Measurements from ENCODE around the gene STARD9.

STARD9 gene

GRCh38 chr15:42621386-42621785 is 46.0 kb downstream of the STARD9 start:
- Mint-ChIP-seq H3K4me3 (no peak overlapping the region), H3K4me1 (no peaks in the 10 kb centered on the region), H3K27me3 (no peaks in the 10 kb centered on the region), H3K9me3 (no peaks in the 10 kb centered on the region), H3K27ac (ENCODE audit: low read depth) (no peak overlapping the region), H3K36me3 (ENCODE audit: insufficient read depth) (peaks cover 3% of the 10 kb centered on the region)
- no peak for ATAC-seq (replicated peaks; ENCODE audit: extremely low read depth, poor library complexity, severe bottlenecking)
- no peak for DNase-seq (ENCODE audit: low spot score in 2 of 2)

- Mint-ChIP-seq H3K27me3 (no peaks in the 10 kb centered on the region), H3K27ac (ENCODE audit: low read depth) (no peak overlapping the region)
Measured at GRCh38 chr15:42621996-42622925, 46.9 kb downstream of the STARD9 start.

GRCh38 chr15:42623951-42624350 is 48.5 kb downstream of the STARD9 start:
- H3K27ac Mint-ChIP-seq (ENCODE audit: low read depth), result no peak overlapping the region
- ATAC-seq (replicated peaks; ENCODE audit: extremely low read depth, poor library complexity, severe bottlenecking), result no peak
- H3K9me3 Mint-ChIP-seq, result no peaks in the 10 kb centered on the region
- H3K4me3 Mint-ChIP-seq, result no peak overlapping the region
- no peaks in the 10 kb centered on the region for H3K27me3 Mint-ChIP-seq
- no peaks in the 10 kb centered on the region for H3K4me1 Mint-ChIP-seq
- DNase-seq (ENCODE audit: low spot score in 2 of 2), result no peak
- peaks cover 2% of the 10 kb centered on the region for H3K36me3 Mint-ChIP-seq (ENCODE audit: insufficient read depth)

More at GRCh38 chr15:42621996-42622925, 46.9 kb downstream of the STARD9 start:
- Mint-ChIP-seq H3K4me1 (no peaks in the 10 kb centered on the region), H3K4me3 (no peak overlapping the region), H3K9me3 (no peaks in the 10 kb centered on the region), H3K36me3 (ENCODE audit: insufficient read depth) (peaks cover 4% of the 10 kb centered on the region)
- DNase-seq (ENCODE audit: low spot score in 2 of 2), result no peak
- no peak for ATAC-seq (replicated peaks; ENCODE audit: extremely low read depth, poor library complexity, severe bottlenecking)

- no peaks in the 10 kb centered on the region for H3K9me3 Mint-ChIP-seq
- ATAC-seq (replicated peaks; ENCODE audit: extremely low read depth, poor library complexity, severe bottlenecking) (no peak), DNase-seq (ENCODE audit: low spot score in 2 of 2) (no peak)
- no peaks in the 10 kb centered on the region for H3K27me3 Mint-ChIP-seq
- no peak overlapping the region for H3K4me3 Mint-ChIP-seq
- H3K27ac Mint-ChIP-seq (ENCODE audit: low read depth), result no peak overlapping the region
- H3K4me1 Mint-ChIP-seq, result no peaks in the 10 kb centered on the region
- peaks cover 3% of the 10 kb centered on the region for H3K36me3 Mint-ChIP-seq (ENCODE audit: insufficient read depth)
Measured at GRCh38 chr15:42627485-42627884, 52.1 kb downstream of the STARD9 start.

- Mint-ChIP-seq H3K9me3 (no peaks in the 10 kb centered on the region), H3K4me1 (no peaks in the 10 kb centered on the region), H3K4me3 (no peak overlapping the region), H3K27ac (ENCODE audit: low read depth) (no peak overlapping the region), H3K27me3 (no peaks in the 10 kb centered on the region), H3K36me3 (ENCODE audit: insufficient read depth) (peaks cover 3% of the 10 kb centered on the region)
- ATAC-seq (replicated peaks; ENCODE audit: extremely low read depth, poor library complexity, severe bottlenecking), result no peak
- DNase-seq (ENCODE audit: low spot score in 2 of 2), result no peak
Measured at GRCh38 chr15:42628761-42629160, 53.4 kb downstream of the STARD9 start.

GRCh38 chr15:42632105-42632675 is 56.8 kb downstream of the STARD9 start:
- no peak overlapping the region for H3K4me3 Mint-ChIP-seq
- DNase-seq (ENCODE audit: low spot score in 2 of 2) (no peak), ATAC-seq (replicated peaks; ENCODE audit: extremely low read depth, poor library complexity, severe bottlenecking) (no peak)
- no peaks in the 10 kb centered on the region for H3K27me3 Mint-ChIP-seq
- peak overlapping the region; percentile 35 for H3K27ac Mint-ChIP-seq (ENCODE audit: low read depth)
- H3K4me1 Mint-ChIP-seq, result no peaks in the 10 kb centered on the region
- peaks cover 5% of the 10 kb centered on the region for H3K36me3 Mint-ChIP-seq (ENCODE audit: insufficient read depth)
- no peaks in the 10 kb centered on the region for H3K9me3 Mint-ChIP-seq

GRCh38 chr15:42640109-42640508 is 64.7 kb downstream of the STARD9 start:
- H3K27ac Mint-ChIP-seq (ENCODE audit: low read depth), result no peak overlapping the region
- H3K36me3 Mint-ChIP-seq (ENCODE audit: insufficient read depth), result peaks cover 5% of the 10 kb centered on the region
- ATAC-seq (replicated peaks; ENCODE audit: extremely low read depth, poor library complexity, severe bottlenecking) (no peak), DNase-seq (ENCODE audit: low spot score in 2 of 2) (no peak)
- H3K4me3 Mint-ChIP-seq, result no peak overlapping the region
- H3K9me3 Mint-ChIP-seq, result no peaks in the 10 kb centered on the region
- H3K27me3 Mint-ChIP-seq, result no peaks in the 10 kb centered on the region
- H3K4me1 Mint-ChIP-seq, result no peaks in the 10 kb centered on the region

GRCh38 chr15:42650208-42651066 is 75.0 kb downstream of the STARD9 start:
- Mint-ChIP-seq H3K36me3 (ENCODE audit: insufficient read depth) (peaks cover 2% of the 10 kb centered on the region), H3K27ac (ENCODE audit: low read depth) (no peak overlapping the region), H3K4me1 (peaks cover 6% of the 10 kb centered on the region), H3K9me3 (no peaks in the 10 kb centered on the region), H3K27me3 (no peaks in the 10 kb centered on the region), H3K4me3 (no peak overlapping the region)
- peak; percentile 18 to 22 for DNase-seq (ENCODE audit: low spot score in 2 of 2)
- peak; percentile 75 for ATAC-seq (replicated peaks; ENCODE audit: extremely low read depth, poor library complexity, severe bottlenecking)

GRCh38 chr15:42665827-42666226 is 90.4 kb downstream of the STARD9 start:
- H3K27me3 Mint-ChIP-seq, result no peaks in the 10 kb centered on the region
- H3K4me3 Mint-ChIP-seq, result no peak overlapping the region
- H3K27ac Mint-ChIP-seq (ENCODE audit: low read depth), result no peak overlapping the region
- DNase-seq (ENCODE audit: low spot score in 2 of 2) (no peak), ATAC-seq (replicated peaks; ENCODE audit: extremely low read depth, poor library complexity, severe bottlenecking) (no peak)
- H3K4me1 Mint-ChIP-seq, result no peaks in the 10 kb centered on the region
- peaks cover 2% of the 10 kb centered on the region for H3K36me3 Mint-ChIP-seq (ENCODE audit: insufficient read depth)
- no peaks in the 10 kb centered on the region for H3K9me3 Mint-ChIP-seq

- Mint-ChIP-seq H3K27me3 (no peaks in the 10 kb centered on the region), H3K4me3 (no peak overlapping the region), H3K4me1 (no peaks in the 10 kb centered on the region), H3K9me3 (no peaks in the 10 kb centered on the region), H3K36me3 (ENCODE audit: insufficient read depth) (peaks cover 4% of the 10 kb centered on the region), H3K27ac (ENCODE audit: low read depth) (no peak overlapping the region)
- DNase-seq (ENCODE audit: low spot score in 2 of 2), result no peak
- no peak for ATAC-seq (replicated peaks; ENCODE audit: extremely low read depth, poor library complexity, severe bottlenecking)
Measured at GRCh38 chr15:42667855-42668254, 92.4 kb downstream of the STARD9 start.

- no peak overlapping the region for H3K4me3 Mint-ChIP-seq
- no peaks in the 10 kb centered on the region for H3K4me1 Mint-ChIP-seq
- H3K9me3 Mint-ChIP-seq, result no peaks in the 10 kb centered on the region
- peaks cover 7% of the 10 kb centered on the region for H3K36me3 Mint-ChIP-seq (ENCODE audit: insufficient read depth)
- no peak for DNase-seq (ENCODE audit: low spot score in 2 of 2)
- ATAC-seq (replicated peaks; ENCODE audit: extremely low read depth, poor library complexity, severe bottlenecking), result no peak
- H3K27me3 Mint-ChIP-seq, result no peaks in the 10 kb centered on the region
- H3K27ac Mint-ChIP-seq (ENCODE audit: low read depth), result no peak overlapping the region
Measured at GRCh38 chr15:42670451-42670850, 95.0 kb downstream of the STARD9 start.

GRCh38 chr15:42672444-42672843 is 97.0 kb downstream of the STARD9 start:
- H3K4me3 Mint-ChIP-seq, result no peak overlapping the region
- H3K36me3 Mint-ChIP-seq (ENCODE audit: insufficient read depth), result peaks cover 9% of the 10 kb centered on the region
- DNase-seq (ENCODE audit: low spot score in 2 of 2) (no peak), ATAC-seq (replicated peaks; ENCODE audit: extremely low read depth, poor library complexity, severe bottlenecking) (no peak)
- H3K4me1 Mint-ChIP-seq, result no peaks in the 10 kb centered on the region
- no peak overlapping the region for H3K27ac Mint-ChIP-seq (ENCODE audit: low read depth)
- no peaks in the 10 kb centered on the region for H3K27me3 Mint-ChIP-seq
- no peaks in the 10 kb centered on the region for H3K9me3 Mint-ChIP-seq

Data from central memory CD8-positive, alpha-beta T cell (primary cell).